ENCODE data around the gene SLC26A6.

The SLC26A6 gene

DNA sequence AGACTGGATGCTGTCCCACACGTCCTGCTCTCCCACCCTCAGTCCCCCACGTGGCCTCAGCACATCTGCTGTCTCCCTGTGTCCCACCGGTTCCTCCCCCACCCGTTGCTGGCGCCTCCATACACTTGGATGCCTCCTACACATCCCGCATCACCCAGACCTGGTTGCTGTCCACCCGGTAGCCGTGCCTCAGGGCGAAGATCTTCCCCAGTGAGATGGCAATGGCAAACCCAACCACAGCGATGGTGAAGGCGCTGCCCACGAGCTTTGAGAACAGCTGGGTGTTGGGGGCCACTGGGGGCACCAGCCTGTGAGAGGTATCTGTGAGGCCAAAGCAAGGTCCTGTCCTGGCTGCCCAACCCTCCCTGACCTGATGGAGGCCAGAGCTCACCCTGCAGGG, 4.4 kb downstream of the SLC26A6 start:
- DNase-seq = no peak

- DNase-seq = no peak
Observed at GRCh38 chr3:48630407-48630806, 4.9 kb downstream of the SLC26A6 start.

- DNase-seq = no peak
Observed at GRCh38 chr3:48629894-48630293, 5.4 kb downstream of the SLC26A6 start.

- no peak for DNase-seq
Observed at GRCh38 chr3:48628277-48629017, 6.8 kb downstream of the SLC26A6 start.

DNA sequence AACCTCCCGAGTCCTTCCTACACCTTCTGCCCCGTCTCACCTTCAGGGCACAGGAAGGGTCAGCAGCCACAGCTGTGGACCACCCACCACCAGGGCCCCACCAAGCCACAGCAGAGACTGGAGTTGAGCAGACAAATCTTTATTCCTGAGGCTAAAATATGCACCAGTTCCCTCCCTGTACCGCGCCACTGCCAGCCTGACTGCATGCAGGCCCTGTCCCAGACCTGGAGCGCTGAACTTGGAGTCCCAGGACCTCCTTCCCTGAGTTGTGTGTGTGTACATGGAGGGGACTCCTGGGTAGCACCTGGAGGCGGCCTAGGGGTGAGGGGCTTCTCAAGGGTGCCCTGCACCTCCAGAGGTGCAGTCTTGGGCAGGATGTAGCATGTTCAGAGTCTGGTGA, 9.7 kb downstream of the SLC26A6 start:
- no peak for DNase-seq

DNA sequence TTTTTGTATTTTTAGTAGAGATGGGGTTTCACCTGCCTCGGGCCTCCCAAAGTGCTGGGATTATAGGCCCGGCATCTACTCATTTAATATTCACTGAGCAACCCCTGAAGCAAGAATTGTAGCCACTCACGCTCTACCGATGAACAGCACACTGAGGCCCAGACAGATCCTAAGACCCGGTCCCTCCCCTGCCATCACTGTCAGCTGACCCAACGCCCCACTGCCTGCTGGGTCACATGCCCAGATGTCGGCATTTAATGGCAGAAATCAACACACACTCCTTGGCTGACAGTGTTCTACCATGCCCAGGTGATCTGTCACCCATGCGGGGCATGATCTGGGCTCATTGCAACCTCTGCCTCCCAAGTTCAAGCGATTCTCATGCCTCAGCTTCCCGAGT, 10.5 kb downstream of the SLC26A6 start:
- DNase-seq = no peak

DNA sequence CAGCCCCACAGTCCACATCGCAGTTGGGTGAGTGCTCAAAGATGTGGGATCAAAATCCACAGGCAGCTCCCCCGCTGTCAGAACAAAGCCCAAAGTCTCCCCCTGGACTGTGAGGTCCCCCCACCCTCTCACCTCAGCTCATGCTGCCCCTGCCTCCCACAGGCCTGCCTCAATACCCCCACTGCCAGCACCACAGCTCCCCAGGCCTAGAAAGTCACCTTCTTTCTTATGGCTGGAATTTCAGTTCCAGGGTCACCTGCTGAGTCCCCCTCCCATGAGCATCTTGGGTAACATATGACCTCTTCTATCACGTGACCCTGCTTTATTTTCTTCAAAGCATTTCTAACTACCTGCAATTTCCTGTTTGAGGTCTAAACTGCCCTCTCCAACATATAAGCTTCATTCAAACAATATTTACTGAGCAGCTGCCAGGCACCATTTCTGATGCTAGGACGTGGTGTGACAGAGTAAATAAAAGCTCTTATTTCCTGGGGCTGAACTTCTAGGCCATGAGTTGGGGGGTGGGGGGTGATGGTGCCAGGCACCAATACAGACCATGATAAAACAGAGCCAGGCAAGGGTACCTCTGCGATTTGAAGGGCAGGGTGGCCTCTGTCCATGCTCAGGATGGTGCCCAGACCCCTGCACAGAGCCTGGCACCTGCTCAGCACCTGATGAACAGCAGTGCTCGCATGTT, 11.3 kb downstream of the SLC26A6 start:
- DNase-seq = peak; percentile 81

GRCh38 chr3:48621461-48621869, 13.8 kb downstream of the SLC26A6 start, which contains the start of gene TMEM89:
Gene TMEM89, minus strand, starts transcription at chr3:48621769. Its CDS starts 13 bp downstream, at chr3:48621756.
- DNase-seq = no peak

- DNase-seq = no peak
Observed at GRCh38 chr3:48619541-48620524, 15.4 kb downstream of the SLC26A6 start.

DNA sequence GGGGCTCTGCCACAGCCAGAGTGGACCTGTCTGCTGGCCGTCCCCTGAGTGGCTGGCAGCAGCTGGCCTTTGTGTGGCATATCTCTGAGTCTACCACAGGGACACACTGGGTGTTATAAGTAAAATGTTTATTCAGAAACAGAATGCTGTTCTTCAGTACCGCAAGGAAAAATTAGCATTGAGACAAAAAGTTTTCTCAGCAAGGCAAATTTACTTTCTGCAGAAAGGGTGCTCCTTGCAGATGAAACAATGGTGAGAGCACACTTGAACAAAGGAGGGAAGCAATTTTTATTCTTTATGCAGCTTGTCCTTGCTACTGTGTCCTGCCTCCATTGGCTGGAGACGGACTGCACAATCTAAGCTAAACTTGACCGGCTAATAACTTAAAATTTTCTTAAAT, 17.7 kb downstream of the SLC26A6 start:
- no peak for DNase-seq

DNA sequence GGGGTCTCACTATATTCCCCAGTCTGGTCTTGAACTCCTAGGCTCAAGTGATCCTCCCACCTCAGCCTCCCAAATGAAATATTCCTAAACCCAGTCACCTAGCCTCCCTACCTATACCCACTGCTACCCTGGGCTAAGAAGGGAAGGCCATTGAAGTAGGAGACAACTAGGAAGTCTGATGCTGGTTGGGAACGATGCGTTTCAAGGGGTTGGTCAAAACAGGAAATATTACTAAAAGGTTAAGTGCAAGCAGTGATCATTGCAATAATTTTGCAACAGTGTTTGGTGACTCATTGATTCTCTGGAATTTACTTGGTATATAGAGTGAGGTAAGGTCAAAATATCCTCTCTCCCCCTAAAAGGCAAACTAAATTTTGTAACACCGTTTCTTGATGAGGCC, 21.2 kb downstream of the SLC26A6 start:
- no peak for DNase-seq

DNA sequence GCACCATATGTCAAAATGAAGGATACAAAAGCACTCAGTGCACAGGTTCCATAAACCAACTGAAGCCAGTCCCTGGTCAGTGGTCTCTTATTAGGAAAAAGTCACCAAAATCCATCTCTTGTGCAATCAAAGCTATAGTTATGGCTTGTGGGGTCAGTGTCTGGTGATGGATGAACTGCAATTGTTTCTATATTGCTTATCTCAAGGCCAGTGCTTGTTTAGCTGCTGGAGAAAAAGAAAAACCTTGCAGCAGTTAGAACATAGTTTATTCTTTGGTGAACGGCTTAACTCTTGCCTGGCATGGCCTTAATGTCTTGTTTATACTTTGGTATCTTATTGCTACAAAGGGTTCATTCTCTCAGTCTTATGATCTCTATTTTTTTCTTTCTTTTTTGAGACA, 23.0 kb downstream of the SLC26A6 start:
- no peak for DNase-seq

DNA sequence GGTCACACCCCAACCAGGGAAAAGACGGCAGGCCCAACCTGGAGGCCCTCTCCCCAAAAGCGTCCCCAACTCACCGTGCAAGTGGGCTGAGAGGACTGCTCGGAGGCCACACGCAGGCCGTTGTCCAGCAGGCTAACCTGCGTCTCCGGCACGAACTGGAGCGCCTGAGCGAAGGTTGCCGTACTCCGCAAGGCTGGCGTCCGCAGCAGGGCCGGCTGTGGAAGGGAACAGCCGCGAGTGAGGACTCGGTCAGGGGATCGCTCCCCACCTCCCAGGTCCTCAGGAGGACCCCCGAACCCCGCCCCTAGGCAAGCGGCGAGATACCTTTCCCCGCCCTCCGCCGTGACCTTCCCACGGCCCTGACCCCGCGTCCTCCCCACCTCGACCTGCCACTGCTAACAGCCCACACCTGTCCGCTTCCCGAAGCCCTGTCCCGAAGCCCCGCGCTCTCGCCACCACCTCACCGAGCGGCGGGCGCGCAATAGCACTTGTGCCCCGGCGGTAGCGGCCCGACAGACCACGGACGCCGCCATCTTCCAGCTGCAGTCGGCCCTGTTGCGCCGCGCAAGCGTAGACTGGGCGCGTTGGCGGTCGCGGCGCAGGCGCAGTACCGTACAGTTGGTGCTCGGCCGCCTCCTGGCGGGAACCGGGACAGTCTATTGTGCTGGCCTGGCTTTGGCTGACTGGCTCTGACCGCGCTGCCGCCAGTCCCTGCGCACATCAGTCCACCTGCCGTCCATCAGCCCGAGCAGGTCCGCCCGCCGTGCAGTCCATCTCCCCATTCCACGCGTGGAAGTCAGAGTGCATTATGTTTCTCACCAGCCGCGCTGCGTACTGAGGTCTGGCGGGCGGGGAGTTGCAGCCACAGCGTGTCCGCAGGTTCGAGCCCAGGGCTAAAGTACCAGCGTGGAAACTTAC, 25.9 kb downstream of the SLC26A6 start, which contains the start of gene UQCRC1:
TSS of gene UQCRC1 (minus strand) at position 559 of the 918 bp plus-strand sequence. CDS start at position 533, 26 bp downstream.
- peak; percentile 59 for DNase-seq

DNA sequence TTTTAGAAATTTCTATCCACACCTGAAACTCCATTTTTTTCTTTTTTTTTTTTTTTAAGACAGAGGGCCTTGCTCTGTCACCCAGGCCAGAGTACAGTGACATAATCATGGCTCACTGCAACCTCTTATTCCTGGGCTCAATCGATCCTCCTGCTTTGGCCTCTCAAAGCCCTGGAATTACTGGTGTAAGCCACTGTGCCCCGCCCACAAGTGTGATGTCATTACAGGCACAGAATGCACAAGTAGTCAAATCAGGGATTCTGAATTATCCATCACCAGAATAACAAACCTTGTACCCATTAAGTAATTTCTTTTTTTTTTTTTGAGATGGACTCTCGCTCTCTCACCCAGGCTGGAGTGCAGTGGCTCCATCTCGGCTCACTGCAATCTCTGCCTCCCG, 27.7 kb downstream of the SLC26A6 start:
- DNase-seq = no peak

- DNase-seq = no peak
Observed at GRCh38 chr3:48601622-48601994, 33.7 kb downstream of the SLC26A6 start.

- DNase-seq = no peak
Observed at GRCh38 chr3:48600711-48601621, 34.3 kb downstream of the SLC26A6 start.

GRCh38 chr3:48599509-48600285, 35.6 kb downstream of the SLC26A6 start:
- DNase-seq = no peak

DNA sequence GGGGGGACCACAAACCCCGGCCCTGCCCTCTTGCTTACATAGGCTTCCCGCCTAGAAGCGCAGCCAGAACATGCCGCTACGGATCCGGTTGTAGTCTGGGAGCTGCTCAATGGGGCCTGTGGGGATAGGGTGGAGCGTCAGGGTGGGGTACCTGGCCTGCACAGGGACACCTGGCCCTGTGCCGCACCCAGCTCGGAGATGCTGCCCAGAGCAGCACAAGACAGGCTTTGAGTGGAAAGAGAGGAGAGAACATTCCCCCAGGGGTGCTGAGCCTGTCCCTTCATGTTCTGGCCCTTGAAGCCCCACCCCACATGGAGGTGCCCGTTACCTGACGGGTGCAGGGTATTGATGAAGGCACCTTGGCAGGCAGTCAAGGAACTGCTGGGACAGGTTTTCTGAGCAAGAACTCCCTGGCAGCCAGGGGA, 36.2 kb downstream of the SLC26A6 start:
- DNase-seq = no peak

DNA sequence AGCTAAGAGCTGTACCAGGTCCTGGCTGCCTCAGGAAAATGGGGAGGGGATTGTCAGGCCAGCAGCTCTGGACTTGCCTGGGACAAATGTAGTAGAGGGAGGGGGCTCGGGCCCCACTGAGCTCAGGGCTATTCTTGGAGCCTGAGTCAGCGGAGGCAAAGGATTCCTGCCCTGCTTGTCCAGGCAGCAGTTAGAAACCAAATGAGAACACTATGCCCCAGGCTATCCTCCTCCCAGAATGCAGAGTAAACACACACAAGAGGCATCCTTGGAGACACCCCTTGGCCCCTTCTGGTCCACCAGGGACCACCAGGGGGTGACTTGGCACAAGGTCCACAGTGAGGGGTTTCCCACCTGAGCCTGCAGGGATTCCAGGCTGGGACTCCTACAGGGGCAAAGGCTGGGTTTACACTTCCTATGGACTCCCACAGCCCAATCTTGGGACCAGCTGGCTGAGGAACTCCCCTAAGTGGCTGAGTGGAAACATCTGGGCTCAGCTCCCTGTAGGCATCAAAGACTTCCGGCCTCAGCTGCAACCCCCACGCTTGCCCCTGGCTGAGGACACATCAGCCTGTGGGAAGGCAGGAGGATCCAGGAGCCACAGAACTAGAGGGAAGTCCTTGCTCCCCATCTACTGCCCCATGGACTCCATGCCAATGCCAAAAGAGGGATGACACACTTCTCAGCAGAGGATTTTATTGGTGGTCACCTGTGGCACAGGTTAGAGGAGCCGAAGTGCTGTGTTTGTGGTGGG, 36.8 kb downstream of the SLC26A6 start:
- DNase-seq = no peak
